GM18519 (cell line): ENCODE results near the gene VAMP8.
"Not testable (repeated sequence)": the region's sequence is repeated elsewhere in the genome, so short reads cannot be mapped to it uniquely, and the experiment has no call there.

Experiments
- ATAC-seq: cut with Tn5 transposase; IDR thresholded peaks from one replicate; pipeline ENCODE4 v1.9.1; 2021; ENCODE audit warnings: mild to moderate bottlenecking, moderate library complexity; ENCODE audit not compliant: unreplicated experiment, low FRiP score

Gene VAMP8

DNA sequence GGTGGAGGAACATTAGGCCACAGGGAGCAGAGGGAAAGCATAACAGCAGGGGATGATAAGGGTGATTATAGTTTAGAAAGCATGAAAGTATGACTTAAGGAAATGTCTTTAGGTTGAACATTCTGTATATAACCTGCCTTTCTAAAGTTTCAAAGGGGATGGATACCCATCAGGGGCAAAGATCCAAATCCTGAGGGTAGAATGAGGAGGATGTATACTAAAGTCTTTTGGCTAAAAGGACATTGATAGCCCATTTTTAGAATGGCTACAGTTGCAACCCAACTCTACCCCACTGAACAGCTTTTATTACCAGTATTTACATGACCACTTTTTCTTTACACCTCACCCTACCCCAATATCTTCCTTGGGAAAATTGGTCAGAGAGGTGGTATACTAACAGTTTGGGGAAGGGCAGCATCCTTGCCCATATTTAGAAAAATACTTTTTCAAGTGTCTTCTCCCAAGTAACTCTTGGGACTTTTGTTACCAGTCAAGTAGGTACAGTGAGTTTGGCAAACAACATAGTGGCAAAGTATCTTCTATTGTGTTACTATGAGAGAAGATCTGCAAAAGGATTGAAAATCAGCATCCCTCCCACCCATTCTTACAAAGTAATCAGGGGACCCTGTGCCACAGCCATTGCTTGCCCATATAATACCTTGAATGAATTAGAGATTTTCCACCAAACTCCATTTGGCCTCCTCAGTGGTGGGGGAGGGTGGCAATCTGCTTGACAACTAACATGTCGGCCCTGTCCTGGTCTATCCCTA lies 30.1 kb upstream of the VAMP8 start:
- no peak for ATAC-seq

DNA sequence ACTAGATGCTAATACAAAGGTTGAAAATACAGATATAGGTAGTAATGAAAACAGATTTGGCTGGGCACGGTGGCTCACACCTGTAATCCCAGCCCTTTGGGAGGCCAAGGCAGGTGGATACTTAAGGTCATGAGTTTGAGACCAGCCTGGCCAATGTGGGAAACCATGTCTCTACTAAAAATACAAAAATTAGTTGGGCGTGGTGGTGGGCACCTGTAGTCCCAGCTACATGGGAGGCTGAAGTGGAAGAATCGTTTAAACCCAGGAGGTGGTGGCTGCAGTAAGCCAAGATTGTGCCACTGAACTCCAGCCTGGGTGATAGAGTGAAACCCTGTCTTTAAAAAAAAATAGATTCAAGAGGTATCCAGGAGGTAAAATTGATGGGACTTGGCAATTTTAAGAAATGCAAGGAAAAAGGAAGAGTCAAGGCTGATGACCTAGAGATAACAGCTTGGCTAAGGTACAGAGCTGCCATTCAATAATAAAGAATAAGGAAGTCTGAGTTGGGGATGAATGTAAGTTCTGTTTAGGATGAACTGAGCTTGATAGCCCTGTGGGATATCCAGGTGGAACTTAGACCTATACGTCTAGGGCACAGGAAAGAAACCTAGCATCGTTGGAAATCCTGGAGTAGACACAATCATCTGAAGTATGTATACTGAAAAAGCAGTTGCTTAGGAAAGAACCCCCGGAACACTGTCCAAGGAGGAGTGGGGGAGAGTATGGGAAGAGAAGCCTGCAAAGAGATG lies 29.4 kb upstream of the VAMP8 start:
- ATAC-seq, result no peak

DNA sequence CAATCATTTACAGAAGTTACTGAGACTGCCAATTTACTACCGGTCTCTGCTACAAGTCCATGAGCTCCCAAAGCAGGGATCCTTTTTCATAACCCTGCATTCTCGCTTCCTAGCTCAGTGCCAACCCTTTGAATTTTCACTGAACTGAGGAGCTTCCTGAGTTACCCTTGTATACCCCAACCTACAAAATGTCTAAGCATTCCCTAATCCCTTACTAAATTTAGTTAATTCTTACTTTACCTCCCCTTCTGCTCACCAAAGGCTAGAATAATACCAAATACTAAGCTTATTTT lies 28.8 kb upstream of the VAMP8 start:
- ATAC-seq, result no peak

DNA sequence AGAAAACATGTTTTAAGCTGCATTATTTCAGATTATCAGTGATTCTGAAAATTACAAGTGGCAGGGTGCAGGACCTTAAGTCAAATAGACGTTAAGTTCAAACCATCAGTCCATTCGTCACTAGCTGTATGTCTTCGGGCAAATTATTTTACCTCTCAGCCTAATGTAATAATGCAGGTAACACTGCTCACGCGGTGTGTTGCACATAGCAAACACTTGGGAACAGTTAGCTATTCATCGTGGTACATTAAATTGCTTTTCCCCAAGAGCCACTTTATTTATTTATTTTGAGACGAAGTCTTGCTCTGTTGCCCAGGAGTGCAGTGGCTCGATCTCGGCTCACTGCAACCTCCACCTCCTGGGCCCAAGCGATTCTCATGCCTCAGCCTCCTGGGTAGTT lies 28.3 kb upstream of the VAMP8 start:
- no peak for ATAC-seq

DNA sequence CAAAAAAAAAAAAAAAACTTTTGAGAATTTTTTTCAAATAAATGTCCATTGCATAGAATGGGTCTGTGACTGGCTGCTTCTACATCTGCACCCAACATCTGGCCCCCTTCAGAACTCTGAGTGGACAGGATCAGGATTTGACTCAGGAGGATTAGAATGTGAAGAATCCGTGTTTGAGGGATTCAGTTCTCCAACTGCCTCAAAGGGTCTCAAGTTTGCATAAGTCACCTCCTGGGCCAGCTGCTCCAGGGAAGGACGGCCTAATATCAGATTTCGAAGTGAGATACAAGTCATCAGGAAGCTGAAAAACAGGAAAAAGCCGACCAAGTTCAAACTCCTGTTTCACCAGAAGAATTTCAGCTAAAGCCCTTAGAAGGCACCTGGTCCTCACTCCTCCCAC lies 27.6 kb upstream of the VAMP8 start:
- no peak for ATAC-seq

DNA sequence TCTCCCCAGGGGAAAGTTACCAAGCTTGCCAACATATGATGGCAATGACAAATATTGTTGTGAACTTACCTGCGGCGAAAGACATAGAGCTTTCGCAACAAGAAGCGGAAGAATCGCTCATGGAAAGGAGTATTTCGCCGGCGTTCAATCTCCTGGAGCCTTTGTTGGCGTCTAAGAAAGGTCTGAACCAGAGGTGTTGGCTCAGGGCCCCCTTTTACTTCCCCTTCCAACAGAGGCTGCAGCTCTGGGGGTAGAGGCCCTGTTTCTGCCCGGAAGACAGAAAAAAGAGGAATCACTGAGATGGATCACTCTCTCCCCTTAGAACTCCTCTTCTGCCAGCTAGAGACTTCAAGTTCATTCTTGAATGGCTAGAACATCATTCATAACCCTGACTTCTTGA lies 26.9 kb upstream of the VAMP8 start:
- no peak for ATAC-seq

DNA sequence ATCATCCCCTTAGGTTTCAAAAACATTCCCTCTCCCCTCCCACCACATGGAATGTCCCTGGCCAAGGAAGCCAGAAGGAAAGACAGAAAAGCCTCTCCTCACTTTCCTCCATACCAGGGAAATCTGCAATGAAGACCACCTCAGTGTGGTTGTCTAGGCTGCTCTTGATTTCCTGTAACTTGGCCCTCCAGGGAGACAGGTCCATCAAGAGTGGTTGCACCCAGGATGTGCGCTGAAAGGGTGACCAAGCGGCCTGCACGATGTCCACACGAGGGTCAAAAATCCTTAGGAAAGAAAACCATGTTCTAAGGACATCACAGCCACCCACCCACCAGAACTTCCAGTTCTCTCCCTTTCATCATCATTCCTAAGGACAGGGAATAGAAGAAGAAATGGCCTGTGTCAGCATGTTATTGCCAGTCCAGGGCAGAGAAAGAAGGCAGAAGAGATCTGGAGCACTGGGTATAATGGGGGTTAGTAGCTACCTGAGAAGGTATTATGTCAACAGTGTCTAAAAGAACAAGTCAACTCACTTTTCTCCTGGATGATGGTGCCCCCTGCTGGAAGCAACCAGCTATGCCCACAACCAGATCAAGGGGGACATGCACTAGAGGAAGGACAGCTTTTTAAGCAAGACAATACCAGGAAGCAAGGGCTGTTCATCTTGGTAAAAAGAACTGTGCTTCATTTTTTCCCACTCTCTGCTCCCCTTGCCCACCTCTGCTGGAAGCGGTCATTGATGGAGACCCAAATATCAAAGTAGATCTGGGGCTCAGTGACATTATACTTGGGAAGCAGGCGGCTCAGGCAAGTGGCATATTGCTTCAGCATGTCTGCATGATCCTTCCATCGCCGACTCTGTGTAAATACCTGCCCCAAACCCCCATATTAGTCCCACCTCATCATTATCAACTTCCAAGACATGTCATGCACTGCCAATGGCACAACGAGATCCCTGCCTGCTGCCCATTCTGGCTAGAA lies 25.4 kb upstream of the VAMP8 start:
- ATAC-seq, result peak; percentile 42

DNA sequence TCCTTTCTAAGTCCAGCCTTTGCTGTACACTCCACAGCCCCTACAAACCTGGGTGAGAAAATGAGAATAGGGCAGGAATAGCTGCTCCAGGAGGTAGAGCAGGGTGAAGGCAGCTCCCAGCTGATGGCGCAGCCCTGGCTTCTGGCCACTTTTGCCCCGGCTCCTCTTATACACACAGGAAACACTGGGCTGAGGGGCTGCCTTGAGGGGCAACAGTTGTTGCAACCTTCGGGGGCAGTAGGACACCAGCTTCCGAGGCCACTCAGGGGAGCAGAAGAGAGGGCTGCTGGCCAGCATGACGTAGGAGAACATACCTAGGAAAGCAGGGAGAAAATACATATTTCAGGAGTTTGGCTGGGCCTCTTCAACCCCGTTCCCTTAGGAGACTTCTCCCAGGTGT lies 24.2 kb upstream of the VAMP8 start:
- ATAC-seq, result no peak

DNA sequence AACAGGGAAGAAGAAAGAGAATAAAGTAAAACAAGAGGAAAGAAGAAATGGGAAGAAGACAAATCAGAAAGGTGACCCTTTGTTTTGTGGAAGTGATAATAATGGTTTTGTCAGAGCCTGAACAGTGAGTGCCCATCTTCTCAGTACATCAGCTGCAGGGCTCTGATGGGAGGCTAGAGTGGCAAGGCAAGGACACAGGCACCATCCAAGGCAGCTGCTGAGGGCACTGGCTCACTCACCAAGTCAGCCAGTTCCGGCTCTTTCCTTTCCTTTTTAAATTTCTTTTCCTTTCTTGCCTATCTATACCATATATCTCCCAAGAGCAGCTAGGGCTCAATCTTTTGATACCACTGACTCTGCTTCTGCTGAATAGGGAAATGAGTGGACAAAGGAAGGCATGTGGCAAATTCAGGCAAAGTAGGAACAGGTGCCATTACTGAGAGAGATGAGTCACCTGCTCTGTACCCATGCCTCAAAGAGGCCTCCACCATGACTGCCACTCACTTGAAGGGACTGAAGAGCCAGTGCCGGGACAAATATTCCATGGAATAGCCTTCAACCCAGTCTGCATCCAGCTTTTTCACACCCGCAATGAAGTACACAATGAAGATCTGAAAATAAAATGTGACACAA lies 22.3 kb upstream of the VAMP8 start:
- ATAC-seq, result no peak

DNA sequence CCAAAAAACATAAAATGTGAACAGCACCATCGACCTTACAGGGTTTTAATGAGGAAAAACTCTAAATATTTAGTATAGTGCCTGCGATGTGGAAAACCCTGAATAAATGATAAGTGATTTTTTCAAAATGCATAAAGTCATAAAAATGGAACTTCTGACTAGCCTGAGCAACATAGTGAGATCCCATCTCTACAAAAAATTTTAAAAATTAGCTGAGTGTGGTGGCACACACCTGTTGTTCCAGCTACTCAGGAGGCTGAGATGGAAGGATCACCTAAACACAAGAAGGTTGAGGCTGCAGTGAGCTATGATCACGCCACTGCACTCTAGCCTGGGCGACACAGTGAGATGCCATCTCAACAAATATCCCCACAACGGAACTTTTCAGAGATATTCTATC lies 20.3 kb upstream of the VAMP8 start:
- ATAC-seq, result no peak

DNA sequence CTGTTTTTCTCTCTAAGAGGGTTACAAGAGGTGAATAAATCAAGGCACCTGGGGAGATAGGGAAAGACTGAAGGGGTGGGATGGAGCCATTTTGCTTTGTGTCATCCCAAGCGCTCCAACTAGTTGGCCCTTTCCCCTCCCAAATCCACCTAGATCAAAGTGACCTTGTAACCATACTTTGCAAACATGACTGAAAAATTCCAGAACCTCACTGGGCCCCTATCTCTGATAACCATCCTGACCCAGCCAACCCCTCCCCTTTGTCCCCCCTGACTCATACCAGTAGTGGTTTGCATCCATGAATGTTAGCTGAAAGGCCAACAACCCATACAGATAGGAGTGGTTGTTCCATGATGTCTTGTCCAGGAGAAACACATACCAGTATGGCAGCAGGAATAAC lies 19.2 kb upstream of the VAMP8 start:
- no peak for ATAC-seq

DNA sequence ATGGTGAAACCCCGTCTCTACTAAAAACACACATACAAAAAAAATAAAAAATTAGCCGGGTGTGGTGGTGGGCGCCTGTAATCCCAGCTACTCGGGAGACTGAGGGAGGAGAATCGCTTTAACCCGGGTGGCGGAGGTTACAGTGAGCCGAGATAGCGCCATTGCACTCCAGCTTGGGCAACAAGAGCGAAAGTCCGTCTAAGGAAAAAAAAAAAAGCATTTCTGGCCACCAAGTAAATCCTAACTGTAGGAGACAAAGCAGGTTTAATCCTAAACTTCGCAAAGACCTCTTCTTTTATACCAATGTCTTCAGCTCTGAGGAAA lies 17.0 kb upstream of the VAMP8 start:
- not testable (repeated sequence) for ATAC-seq

DNA sequence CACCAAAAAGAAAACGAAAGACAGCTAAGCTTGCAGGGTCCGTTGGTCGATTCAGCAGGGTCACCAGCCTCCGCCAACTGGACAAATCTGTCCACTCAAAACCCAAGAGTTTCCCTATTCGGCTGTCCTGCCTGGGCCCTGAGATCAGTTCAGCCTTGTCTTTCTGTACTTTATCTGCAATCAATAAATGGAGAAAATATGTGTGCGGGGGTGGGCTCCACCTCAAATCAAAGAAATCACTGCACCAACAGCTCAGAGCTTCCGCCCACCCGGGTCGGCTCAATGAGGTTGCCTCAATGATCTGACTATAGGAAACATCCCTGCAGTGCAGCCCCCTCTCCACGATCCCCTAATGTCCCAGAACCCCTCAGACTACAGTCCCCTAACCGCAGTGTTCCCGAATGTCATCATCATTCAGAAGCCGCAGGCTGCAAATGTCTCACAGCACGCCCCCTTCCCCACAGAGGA lies 16.5 kb upstream of the VAMP8 start:
- ATAC-seq, result no peak

DNA sequence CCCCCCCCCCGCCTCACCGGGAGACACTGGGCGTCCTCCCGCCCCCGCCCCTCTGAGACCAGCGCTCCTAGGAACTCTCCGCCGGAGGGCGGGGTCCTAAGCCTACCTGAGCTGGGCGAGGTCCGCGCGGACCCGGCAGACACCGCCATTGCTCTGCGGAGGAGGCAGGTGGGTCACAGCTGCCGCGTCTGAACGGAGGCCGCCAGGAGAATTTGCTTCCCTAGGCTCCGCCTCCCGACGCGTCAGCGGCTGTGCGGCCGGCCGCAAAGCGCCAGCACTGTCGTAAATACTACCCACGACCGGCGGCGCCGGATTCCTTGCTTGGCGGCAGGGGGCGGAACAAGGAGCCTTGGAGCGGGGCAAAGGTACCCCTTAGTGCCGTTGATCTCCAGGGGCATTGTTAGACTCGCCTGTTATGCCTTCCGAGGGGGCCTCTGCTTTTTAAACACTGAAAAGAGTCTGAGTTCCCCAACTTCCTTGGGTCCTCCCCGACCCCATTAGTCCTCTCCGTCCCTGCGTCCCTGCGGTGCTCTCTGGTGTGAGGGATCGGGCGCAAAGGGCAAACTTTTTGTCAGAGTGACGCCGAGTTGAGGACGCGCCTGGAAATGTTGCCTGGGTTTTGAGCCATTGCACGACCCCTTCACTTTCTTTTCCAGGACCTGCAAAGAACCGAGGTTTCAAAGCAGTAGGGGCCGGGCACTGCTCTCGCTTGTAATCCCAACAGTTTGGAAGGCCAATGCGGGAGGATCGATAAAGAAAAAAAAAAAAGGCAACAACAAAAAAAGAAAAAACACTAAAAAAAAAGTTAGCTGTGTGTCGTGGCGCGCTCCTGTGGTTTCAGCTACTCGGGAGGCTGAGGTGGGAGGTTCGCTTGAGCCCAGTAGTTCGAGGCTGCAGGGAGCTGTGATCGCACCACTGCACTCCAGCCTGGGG lies 15.8 kb upstream of the VAMP8 start, which contains the start of gene GGCX:
Gene GGCX, minus strand, starts transcription at position 214 of the 933 bp plus-strand sequence. Its CDS starts 65 bp downstream, at position 149.
- ATAC-seq, result peak; percentile 82

DNA sequence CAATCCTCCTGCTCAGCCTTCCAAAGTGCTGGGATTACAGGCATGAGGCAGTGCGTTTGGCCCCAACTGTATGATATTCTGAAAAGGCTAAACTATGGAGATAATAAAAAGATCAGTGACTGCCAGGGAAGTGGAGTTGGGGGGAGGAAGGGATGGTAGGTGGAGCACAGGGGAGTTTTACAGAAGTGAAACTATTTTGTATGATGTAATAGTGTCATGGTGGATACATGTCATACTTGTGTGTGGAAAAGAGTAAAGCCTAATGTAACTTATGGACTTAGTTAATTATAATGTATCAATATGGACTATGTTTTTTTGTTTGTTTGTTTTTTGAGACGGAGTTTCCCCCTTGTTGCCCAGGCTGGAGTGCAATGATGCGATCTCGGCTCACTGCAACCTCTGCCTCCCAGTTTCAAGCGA lies 13.2 kb upstream of the VAMP8 start:
- no peak for ATAC-seq

DNA sequence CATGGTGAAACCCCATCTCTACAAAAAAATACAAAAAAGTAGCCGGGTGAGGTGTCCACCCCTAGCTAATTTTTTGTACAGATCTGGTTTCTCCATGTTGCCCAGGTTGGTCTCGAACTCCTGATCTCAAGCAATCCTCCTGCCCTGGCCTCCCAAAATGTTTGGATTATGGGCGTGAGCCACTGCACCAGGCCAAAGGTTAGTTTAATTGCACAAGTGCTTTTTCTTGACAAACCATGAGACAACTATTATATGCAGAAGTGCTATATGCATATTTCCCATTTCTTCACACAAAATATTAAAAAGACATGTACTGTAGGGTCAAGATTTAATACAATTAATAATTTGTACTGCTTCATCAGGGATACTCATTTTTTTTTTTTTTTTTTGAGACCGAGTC lies 11.1 kb upstream of the VAMP8 start:
- no peak for ATAC-seq

DNA sequence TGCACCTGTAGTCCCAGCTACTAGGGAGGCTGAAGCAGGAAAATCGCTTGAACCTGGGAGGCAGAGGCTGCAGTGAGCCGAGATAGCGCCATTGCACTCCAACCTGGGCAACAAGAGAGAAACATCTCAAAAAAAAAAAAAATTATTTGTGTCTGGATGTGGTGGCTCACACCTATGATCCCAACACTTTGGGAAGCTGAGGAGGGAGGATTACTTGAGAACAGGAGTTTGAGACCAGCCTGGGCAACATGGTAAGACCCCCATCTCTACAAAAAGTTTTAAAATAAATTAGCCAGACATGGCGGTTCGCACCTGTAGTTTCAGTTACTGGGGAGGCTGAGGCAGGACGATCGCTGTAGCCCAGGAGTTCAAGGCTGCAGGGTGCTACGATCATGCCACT lies 1.6 kb upstream of the VAMP8 start:
- ATAC-seq, result no peak

DNA sequence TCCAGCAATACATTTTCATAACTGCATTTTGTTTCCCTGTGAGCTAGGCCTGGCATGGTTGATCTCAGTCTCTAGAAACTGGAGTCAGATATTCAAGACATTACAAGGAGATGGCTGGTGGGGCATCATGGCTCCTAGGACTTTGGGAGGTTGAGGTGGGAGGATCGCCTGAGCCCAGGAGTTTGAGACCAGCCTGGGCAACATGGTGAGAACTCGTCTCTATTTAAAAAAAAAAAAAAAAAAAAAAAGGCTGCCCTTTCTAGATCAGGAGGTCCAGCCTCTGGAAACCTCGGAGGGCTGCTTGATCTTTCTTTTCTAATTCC lies 362 bp upstream of the VAMP8 start:
- ATAC-seq, result no peak

DNA sequence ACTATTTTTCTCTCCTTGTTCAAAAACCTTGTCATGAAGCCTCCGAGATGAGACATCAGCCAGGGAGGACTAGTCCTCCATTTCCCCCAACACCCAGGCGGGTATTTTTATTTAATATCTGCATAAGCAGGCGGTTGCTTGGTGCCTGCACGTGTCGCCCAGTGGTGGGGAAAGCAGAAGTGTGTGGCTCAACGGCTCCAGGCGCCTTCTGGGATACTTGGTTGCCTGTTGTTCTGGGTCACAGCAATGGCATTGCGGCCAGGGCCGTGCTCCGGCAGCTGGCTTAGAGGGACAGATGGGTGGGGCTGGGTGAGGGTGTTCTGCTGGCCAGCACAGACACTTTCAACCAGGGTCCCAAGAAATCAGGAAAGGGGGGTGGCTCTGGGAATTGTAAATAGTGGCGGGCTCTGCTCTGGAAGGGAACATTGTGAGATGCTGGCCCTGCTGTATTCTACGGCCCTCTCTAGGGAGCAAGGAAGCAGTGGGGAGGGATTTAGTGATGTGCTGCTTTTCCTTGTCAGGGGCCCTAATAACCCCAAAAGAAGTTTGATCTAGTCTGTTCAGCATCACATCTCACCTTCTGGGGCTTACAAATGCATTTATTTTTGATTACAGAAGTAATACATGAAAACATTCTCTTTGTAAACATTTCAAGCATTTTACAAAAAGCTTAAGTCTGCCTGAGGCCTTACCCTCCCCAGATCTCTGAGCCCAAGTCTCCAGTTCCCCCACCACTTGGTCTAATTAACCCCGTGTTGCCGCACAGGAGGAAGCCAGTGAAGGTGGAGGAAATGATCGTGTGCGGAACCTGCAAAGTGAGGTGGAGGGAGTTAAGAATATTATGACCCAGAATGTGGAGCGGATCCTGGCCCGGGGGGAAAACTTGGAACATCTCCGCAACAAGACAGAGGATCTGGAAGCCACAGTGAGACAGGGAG lies 1.1 kb downstream of the VAMP8 start:
- no peak for ATAC-seq
